ENCODE data around the gene GPR4. TPM values are rescaled to one million over a fixed set of nuclear protein-coding genes. Genes with fewer than 3 reads are reported as not detected.
A peak's percentile ranks its signal among the peaks of the same experiment; 100 is the strongest.

The GPR4 gene
- total RNA-seq, 1 experiment from 2014 or later, result 0.07 TPM

GRCh38 chr19:45576682-45577081, 25.3 kb downstream of the GPR4 start:
- Histone ChIP-seq H2BK5ac (ENCODE audit: insufficient read length, low read length) (no peak overlapping the region), H4K5ac (ENCODE audit: insufficient read length, low read depth, low read length) (no peak overlapping the region), H2AK5ac (ENCODE audit: insufficient read length, low read length) (no peak overlapping the region), H3K4ac (ENCODE audit: low read depth, low read length) (no peak overlapping the region), H3K23ac (ENCODE audit: insufficient read length, low read depth, low read length) (no peak overlapping the region), H3K9me3 (ENCODE audit: control insufficient read depth, low read depth, low read length) (no peaks in the 10 kb centered on the region), H2BK20ac (ENCODE audit: low read depth, low read length, poor library complexity, severe bottlenecking) (no peak overlapping the region), H3K4me2 (ENCODE audit: insufficient read depth, insufficient read length, low read length) (no peak overlapping the region), H3K56ac (ENCODE audit: insufficient read length, low read depth, low read length) (no peak overlapping the region), H2BK120ac (ENCODE audit: low read depth, low read length, poor library complexity, severe bottlenecking) (no peak overlapping the region), H3K79me1 (ENCODE audit: insufficient read depth, low read depth, low read length, poor library complexity, severe bottlenecking) (no peaks in the 10 kb centered on the region), H4K91ac (ENCODE audit: insufficient read length, low read depth, low read length) (no peak overlapping the region), H3K27me3 (ENCODE audit: insufficient read depth, low read length) (no peaks in the 10 kb centered on the region), H3K4me1 (ENCODE audit: insufficient read depth, low read length) (peaks cover 6% of the 10 kb centered on the region; the same call in 1 of the 2 replicates), H4K20me1 (ENCODE audit: control insufficient read depth, insufficient read depth, insufficient read length) (no peaks in the 10 kb centered on the region), H3K23me2 (ENCODE audit: insufficient read length, low read depth, low read length, poor library complexity, severe bottlenecking) (no peaks in the 10 kb centered on the region), H3T11ph (ENCODE audit: low read length) (no peak overlapping the region), H2BK12ac (ENCODE audit: insufficient read length, low read depth, low read length) (peak overlapping the region; percentile 66), H4K8ac (replicated peaks; ENCODE audit: insufficient read length, low read depth, low read length) (no peak overlapping the region), H3K27ac (ENCODE audit: insufficient read length, low read depth, low read length) (no peak overlapping the region), H2AFZ (ENCODE audit: low read length) (no peak overlapping the region), H3K9ac (ENCODE audit: extremely low read depth, insufficient read length, low read length) (no peak overlapping the region), H3K14ac (ENCODE audit: insufficient read depth, low read length) (no peak overlapping the region), H2BK15ac (ENCODE audit: low read depth, low read length) (no peak overlapping the region), H3K79me2 (ENCODE audit: insufficient read depth, low read length) (peaks cover 2% of the 10 kb centered on the region; the same call in 1 of the 2 replicates), H3K18ac (ENCODE audit: insufficient read length, low read depth, low read length) (no peak overlapping the region)
- Mint-ChIP-seq H3K27me3 (ENCODE audit: low read depth) (peaks cover 1% of the 10 kb centered on the region; the same call in 1 of the 2 replicates), H3K36me3 (ENCODE audit: insufficient read depth in 1 of 3, low read depth in 3 of 3) (peaks cover 0 to 6% (median 4%) of the 10 kb centered on the region in 3 experiments; a peak in 3 of 7 replicates), H3K4me1 (peaks cover 22 to 29% of the 10 kb centered on the region in 2 experiments), H3K27ac (peak overlapping the region in 2 of 3 experiments; percentile 73 to 78; a peak in 2 of 7 replicates), H3K9me3 (no peaks in the 10 kb centered on the region), H3K4me3 (peak overlapping the region in 1 of 2 experiments; percentile 38; a peak in 1 of 5 replicates)
- WGBS (ENCODE audit: extremely low coverage, insufficient read length, low lambda C conversion rate), result no CpG with 5 or more reads among the region's 3 CpGs
- TF ChIP-seq, protein P1, sequence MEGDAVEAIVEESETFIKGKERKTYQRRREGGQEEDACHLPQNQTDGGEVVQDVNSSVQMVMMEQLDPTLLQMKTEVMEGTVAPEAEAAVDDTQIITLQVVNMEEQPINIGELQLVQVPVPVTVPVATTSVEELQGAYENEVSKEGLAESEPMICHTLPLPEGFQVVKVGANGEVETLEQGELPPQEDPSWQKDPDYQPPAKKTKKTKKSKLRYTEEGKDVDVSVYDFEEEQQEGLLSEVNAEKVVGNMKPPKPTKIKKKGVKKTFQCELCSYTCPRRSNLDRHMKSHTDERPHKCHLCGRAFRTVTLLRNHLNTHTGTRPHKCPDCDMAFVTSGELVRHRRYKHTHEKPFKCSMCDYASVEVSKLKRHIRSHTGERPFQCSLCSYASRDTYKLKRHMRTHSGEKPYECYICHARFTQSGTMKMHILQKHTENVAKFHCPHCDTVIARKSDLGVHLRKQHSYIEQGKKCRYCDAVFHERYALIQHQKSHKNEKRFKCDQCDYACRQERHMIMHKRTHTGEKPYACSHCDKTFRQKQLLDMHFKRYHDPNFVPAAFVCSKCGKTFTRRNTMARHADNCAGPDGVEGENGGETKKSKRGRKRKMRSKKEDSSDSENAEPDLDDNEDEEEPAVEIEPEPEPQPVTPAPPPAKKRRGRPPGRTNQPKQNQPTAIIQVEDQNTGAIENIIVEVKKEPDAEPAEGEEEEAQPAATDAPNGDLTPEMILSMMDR (conservative IDR thresholded peaks at IDR 0.05), result no peak
- DNase-seq, result no peak
